Liver (tissue), 2 donors: ENCODE results near the gene SEMA5A.

Experiments
- REST ChIP-seq: IDR thresholded peaks from 2 replicates; pipeline ENCODE4 v1.6.1; 2016; ENCODE audit warnings: antibody characterized with exemption, mild to moderate bottlenecking
- TF ChIP-seq, protein P1 (sequence below): fragments of 150-350 bp; IDR thresholded peaks from 2 replicates; pipeline ENCODE4 v1.5.1; 2017; ENCODE audit warnings: improper control_type of control experiment, low read depth, low read length; ENCODE audit not compliant: missing input control
- donor health status: healthy.

DNA sequence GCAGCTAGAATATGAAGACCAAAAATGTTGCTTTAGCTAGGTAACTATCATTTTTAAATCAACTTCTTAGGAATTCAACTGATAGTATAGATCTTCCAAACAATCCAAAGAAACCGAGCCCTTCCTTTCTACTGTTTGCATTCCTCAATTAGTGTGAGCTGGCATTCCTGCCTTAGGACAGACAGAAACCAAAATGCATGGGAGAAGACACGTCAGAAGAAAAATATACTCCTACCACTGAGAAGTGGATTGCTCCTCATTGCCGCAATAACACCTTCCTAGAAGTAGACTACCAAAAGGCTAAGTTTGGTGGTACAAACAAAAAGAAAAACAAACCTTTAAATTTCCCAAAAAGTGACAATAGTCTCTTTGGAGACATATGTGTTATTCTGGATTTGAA lies 440.0 kb downstream of the SEMA5A start:
- TF ChIP-seq, protein P1, sequence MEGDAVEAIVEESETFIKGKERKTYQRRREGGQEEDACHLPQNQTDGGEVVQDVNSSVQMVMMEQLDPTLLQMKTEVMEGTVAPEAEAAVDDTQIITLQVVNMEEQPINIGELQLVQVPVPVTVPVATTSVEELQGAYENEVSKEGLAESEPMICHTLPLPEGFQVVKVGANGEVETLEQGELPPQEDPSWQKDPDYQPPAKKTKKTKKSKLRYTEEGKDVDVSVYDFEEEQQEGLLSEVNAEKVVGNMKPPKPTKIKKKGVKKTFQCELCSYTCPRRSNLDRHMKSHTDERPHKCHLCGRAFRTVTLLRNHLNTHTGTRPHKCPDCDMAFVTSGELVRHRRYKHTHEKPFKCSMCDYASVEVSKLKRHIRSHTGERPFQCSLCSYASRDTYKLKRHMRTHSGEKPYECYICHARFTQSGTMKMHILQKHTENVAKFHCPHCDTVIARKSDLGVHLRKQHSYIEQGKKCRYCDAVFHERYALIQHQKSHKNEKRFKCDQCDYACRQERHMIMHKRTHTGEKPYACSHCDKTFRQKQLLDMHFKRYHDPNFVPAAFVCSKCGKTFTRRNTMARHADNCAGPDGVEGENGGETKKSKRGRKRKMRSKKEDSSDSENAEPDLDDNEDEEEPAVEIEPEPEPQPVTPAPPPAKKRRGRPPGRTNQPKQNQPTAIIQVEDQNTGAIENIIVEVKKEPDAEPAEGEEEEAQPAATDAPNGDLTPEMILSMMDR = no peak
- TF ChIP-seq REST = no peak
